ENCODE data around the gene PEX11A. TPM values are rescaled to one million over a fixed set of nuclear protein-coding genes. Genes with fewer than 3 reads are reported as not detected.
A peak's percentile ranks its signal among the peaks of the same experiment; 100 is the strongest.

The PEX11A gene
- total RNA-seq, 1 donor: 0.42 TPM

DNA sequence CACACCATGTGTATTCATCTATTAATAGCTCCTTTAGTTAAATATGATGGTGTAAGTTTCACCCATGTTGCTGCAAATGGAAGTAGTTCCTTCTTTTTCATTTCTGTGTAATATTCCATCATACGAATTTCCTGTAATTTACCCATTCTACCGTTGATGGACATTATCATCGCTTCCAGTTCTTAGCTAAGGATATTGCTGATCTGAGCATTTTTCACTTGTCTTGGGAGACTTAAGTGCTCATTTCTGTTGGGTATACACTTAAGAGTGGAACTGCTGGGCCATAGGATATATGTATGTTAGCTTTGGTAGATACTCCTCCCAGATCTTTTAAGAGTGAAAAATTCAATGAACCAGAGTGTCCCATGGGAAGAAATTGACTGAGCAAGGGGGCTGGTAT, 22.4 kb downstream of the PEX11A start:
- no peaks in the 10 kb centered on the region for H3K9me3 ChIP-seq (ENCODE audit: low read depth, low read length)
- no peak overlapping the region for H3K4me3 ChIP-seq (ENCODE audit: low read length)
- H3K27me3 ChIP-seq (ENCODE audit: insufficient read depth, low read length): peaks cover 9% of the 10 kb centered on the region
- H3K4me1 ChIP-seq (ENCODE audit: insufficient read depth, low read length): no peaks in the 10 kb centered on the region

- Histone ChIP-seq H3K4me3 (ENCODE audit: low read length) (no peak overlapping the region), H3K9me3 (ENCODE audit: low read depth, low read length) (no peaks in the 10 kb centered on the region), H3K4me1 (ENCODE audit: insufficient read depth, low read length) (no peaks in the 10 kb centered on the region), H3K27me3 (ENCODE audit: insufficient read depth, low read length) (peaks cover 9% of the 10 kb centered on the region)
These were observed 22.9 kb downstream of the PEX11A start for GRCh38 chr15:89667706-89667960.

DNA sequence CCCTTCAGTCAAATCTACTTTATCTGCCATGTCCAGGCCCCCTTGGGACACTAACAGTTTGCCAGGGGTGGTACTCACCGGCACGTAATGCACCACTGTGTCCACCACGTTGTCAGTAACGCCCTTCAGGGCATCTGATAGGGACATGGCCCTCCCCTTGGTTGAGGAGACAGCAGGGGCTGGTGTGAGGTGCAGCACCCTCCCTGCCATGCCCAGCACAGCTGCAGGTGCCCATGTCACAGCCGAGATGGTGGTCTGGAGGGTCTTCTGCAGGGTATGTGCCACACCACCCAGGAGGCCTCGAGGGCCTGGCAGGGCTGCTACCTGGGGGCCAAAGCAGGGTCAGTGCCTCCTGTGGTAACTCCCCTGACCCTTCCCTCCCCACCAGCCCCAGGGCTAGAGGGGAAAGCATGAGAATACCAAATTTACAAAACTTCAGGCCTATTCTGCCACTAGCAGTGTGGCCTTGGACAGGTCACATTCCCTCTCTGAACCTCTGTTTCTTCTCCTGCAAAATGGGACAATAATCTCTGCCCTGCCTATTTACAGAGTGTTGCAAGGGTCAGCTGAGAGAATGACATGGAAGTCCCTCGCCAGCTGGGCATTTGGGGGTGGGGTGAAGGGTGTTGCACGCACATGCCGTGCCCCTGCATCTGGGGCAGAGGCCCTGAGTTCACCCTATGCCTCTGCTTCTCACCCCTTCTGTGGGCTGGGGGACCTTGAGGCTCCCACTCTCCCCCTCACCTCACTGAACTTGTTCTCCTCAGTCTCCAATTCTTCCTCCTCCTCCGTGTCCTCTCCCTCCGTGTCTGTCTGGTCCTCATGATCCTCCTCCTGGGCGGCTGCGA, 23.5 kb downstream of the PEX11A start:
- Histone ChIP-seq H3K4me3 (ENCODE audit: low read length) (no peak overlapping the region), H3K9me3 (ENCODE audit: low read depth, low read length) (no peaks in the 10 kb centered on the region), H3K27me3 (ENCODE audit: insufficient read depth, low read length) (peaks cover 9% of the 10 kb centered on the region), H3K4me1 (ENCODE audit: insufficient read depth, low read length) (no peaks in the 10 kb centered on the region)

DNA sequence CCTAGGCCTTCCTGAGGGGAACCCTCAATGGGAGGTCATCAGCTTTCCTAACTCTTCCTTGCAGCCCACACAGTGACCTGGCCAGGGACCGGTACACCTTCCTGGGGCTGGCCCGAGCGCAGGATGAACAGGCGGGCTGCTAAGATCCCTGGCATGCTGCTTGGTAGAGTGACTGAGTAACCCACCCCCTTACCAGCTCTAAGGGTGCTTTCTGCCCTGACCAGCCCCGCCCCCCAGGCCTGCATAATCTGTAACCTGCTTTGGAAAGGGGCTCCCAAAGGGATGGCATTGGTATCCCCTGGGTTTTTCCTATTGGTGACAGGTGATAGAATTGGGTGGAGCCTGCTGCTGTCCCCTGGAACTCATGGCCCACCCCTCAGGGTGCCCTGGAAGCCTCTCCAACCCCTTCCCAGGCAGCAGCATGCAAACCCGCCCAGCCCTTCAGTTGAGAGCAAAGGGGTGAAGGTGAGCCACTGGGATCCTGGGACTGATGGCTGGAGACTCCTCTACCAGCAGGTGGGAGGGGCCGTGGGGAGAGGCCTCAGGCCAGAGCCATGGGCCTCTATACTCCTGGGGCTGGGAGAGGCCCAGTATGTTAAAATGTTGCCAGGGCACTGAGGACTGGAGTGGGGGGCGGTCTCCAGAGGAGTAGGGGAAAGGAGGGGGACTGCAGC, 24.2 kb downstream of the PEX11A start:
- Histone ChIP-seq H3K9me3 (ENCODE audit: low read depth, low read length) (no peaks in the 10 kb centered on the region), H3K27me3 (ENCODE audit: insufficient read depth, low read length) (peaks cover 9% of the 10 kb centered on the region), H3K4me3 (ENCODE audit: low read length) (no peak overlapping the region)

GRCh38 chr15:89665449-89666181, 24.9 kb downstream of the PEX11A start:
- Histone ChIP-seq H3K4me1 (ENCODE audit: insufficient read depth, low read length) (no peaks in the 10 kb centered on the region), H3K9me3 (ENCODE audit: low read depth, low read length) (no peaks in the 10 kb centered on the region), H3K4me3 (ENCODE audit: low read length) (peak overlapping the region; percentile 6), H3K27me3 (ENCODE audit: insufficient read depth, low read length) (peaks cover 9% of the 10 kb centered on the region)

More for the DNA sequence above, 24.2 kb downstream of the PEX11A start:
- no peaks in the 10 kb centered on the region for H3K4me1 ChIP-seq (ENCODE audit: insufficient read depth, low read length)

DNA sequence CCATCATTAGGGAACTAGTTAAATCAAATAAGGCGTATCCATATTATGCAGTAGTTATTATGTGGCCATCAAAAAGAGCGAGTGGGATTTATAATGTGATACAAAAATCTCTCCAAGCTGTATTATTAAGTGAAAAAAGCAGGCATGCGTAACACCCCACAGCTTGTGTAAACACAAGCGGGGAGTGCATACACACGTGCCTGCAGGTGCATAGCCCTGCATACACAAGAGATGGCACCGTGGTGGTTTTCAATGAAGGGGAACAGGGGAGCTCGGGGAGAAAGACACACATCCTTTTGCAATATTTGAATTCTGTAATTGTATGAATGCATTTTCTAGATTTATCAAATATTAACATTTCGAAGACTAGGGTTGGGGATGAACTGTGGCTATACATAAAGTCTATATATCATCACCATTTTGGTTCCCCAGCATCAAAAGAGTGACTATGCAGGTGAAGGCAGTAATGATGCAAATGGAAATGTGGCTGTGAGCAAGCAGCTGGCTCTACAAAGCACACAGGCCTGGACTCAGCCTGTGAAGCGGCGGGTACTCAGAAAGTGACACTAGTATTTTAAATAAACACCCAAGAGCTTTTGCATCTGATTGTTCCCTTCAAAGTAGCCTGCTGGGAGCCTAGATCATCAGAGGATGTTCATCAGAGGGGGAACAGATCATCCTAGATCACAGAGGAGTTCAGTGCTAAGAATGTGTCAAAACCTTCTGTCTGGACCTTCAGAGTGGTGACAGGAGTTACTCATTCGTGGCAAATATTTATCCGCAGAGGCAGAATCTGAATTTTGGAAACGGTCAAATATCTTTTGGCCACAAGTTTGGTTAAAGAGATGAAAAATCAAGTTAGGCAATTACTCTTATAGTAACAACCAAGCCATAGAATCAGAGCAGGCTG, 25.9 kb downstream of the PEX11A start:
- H3K9me3 ChIP-seq (ENCODE audit: low read depth, low read length): no peaks in the 10 kb centered on the region
- H3K27me3 ChIP-seq (ENCODE audit: insufficient read depth, low read length): peaks cover 9% of the 10 kb centered on the region
- no peak overlapping the region for H3K4me3 ChIP-seq (ENCODE audit: low read length)
- H3K4me1 ChIP-seq (ENCODE audit: insufficient read depth, low read length): no peaks in the 10 kb centered on the region

- no peak overlapping the region for H3K4me3 ChIP-seq (ENCODE audit: low read length)
- no peaks in the 10 kb centered on the region for H3K9me3 ChIP-seq (ENCODE audit: low read depth, low read length)
- H3K27me3 ChIP-seq (ENCODE audit: insufficient read depth, low read length): peaks cover 9% of the 10 kb centered on the region
- no peaks in the 10 kb centered on the region for H3K4me1 ChIP-seq (ENCODE audit: insufficient read depth, low read length)
These were observed 27.5 kb downstream of the PEX11A start for GRCh38 chr15:89662893-89663626.

GRCh38 chr15:89660556-89660955, 30.0 kb downstream of the PEX11A start:
- Histone ChIP-seq H3K9me3 (ENCODE audit: low read depth, low read length) (no peaks in the 10 kb centered on the region), H3K4me1 (ENCODE audit: insufficient read depth, low read length) (no peaks in the 10 kb centered on the region), H3K27me3 (ENCODE audit: insufficient read depth, low read length) (peaks cover 24% of the 10 kb centered on the region), H3K4me3 (ENCODE audit: low read length) (no peak overlapping the region)

DNA sequence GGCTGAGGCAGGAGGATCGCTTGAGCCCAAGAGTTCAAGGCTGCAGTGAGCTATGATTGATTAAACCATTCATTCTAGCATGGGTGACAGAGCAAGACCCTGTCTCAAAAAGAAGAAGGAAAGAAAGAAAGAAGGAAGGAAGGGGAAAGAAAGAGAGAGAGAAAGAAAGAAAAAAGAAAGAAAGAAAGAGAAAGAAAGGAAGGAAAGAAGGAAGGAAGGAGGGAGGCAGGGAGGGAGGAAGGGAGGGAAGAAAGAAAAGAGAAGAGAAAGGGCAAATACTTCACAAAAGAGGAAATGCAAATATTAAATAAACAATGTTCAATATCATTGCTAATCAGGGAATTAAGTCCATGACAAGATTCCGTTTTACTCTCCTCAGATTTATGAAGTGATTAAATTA, 31.3 kb downstream of the PEX11A start:
- H3K27me3 ChIP-seq (ENCODE audit: insufficient read depth, low read length): peaks cover 25% of the 10 kb centered on the region
- H3K9me3 ChIP-seq (ENCODE audit: low read depth, low read length): no peaks in the 10 kb centered on the region
- H3K4me1 ChIP-seq (ENCODE audit: insufficient read depth, low read length): peaks cover 9% of the 10 kb centered on the region
- H3K4me3 ChIP-seq (ENCODE audit: low read length): no peak overlapping the region

GRCh38 chr15:89657686-89658200, 32.8 kb downstream of the PEX11A start:
- peaks cover 9% of the 10 kb centered on the region for H3K4me1 ChIP-seq (ENCODE audit: insufficient read depth, low read length)
- H3K27me3 ChIP-seq (ENCODE audit: insufficient read depth, low read length): peaks cover 27% of the 10 kb centered on the region
- no peaks in the 10 kb centered on the region for H3K9me3 ChIP-seq (ENCODE audit: low read depth, low read length)
- no peak overlapping the region for H3K4me3 ChIP-seq (ENCODE audit: low read length)

GRCh38 chr15:89656116-89656815, 34.3 kb downstream of the PEX11A start:
- peaks cover 27% of the 10 kb centered on the region for H3K27me3 ChIP-seq (ENCODE audit: insufficient read depth, low read length)

GRCh38 chr15:89654847-89655805, 35.4 kb downstream of the PEX11A start, which contains the start of gene KIF7:
Gene KIF7 (minus strand): TSS chr15:89655467. CDS start chr15:89652930, 2,537 bp downstream.
- peaks cover 27% of the 10 kb centered on the region for H3K27me3 ChIP-seq (ENCODE audit: insufficient read depth, low read length)
- peaks cover 9% of the 10 kb centered on the region for H3K4me1 ChIP-seq (ENCODE audit: insufficient read depth, low read length)
- H3K9me3 ChIP-seq (ENCODE audit: low read depth, low read length): no peaks in the 10 kb centered on the region
- no peak within 1 kb of the TSS for H3K4me3 ChIP-seq (ENCODE audit: low read length)

More at GRCh38 chr15:89656116-89656815, 34.3 kb downstream of the PEX11A start:
- Histone ChIP-seq H3K4me3 (ENCODE audit: low read length) (no peak overlapping the region), H3K4me1 (ENCODE audit: insufficient read depth, low read length) (peaks cover 9% of the 10 kb centered on the region), H3K9me3 (ENCODE audit: low read depth, low read length) (no peaks in the 10 kb centered on the region)
